MCF 10A (cell line): ENCODE data around the gene SDCCAG8. TPM values are rescaled to one million over a fixed set of nuclear protein-coding genes. Genes with fewer than 3 reads are reported as not detected.

Experiments
- BruUV-seq: library from RNA; stranded (reverse); fragments of 400-500 nt; replicated peaks from 2 replicates; lab custom pipeline; 2021; lab: Mats Ljungman, UMichigan
- CTCF ChIA-PET: fragments of 300-600 bp; sonication (Branson Sonifier 250); formaldehyde crosslinking; extraction: SDS; loops from one replicate; lab custom pipeline; 2021; ENCODE audit warnings: antibody characterized with exemption, inconsistent platforms; lab: Yijun Ruan, JAX
- POLR2A ChIA-PET: fragments of 300-600, 350-650 bp; sonication (Branson Sonifier 250); formaldehyde crosslinking; extraction: SDS; loops from one replicate; lab custom pipeline; 2020; ENCODE audit warnings: antibody characterized with exemption, inconsistent platforms; lab: Yijun Ruan, JAX
- DNase-seq: peaks from one replicate; pipeline ENCODE4 v3.0.0-alpha.2; 2018; ENCODE audit not compliant: unreplicated experiment
- H3K27ac Mint-ChIP-seq: one replicate; pipeline ENCODE4 v1.8.0; 2022; ENCODE audit warnings: mild to moderate bottlenecking, low read depth, mixed read lengths; ENCODE audit not compliant: unreplicated experiment
- H3K27me3 Mint-ChIP-seq: one replicate; pipeline ENCODE4 v1.8.0; 2022; ENCODE audit warnings: mixed read lengths; ENCODE audit not compliant: insufficient read depth, unreplicated experiment
- H3K36me3 Mint-ChIP-seq: one replicate; pipeline ENCODE4 v1.8.0; 2022; ENCODE audit warnings: mild to moderate bottlenecking, moderate library complexity, mixed read lengths; ENCODE audit not compliant: insufficient read depth, unreplicated experiment
- H3K4me1 Mint-ChIP-seq: one replicate; pipeline ENCODE4 v1.8.0; 2022; ENCODE audit warnings: mixed read lengths; ENCODE audit not compliant: insufficient read depth, unreplicated experiment
- H3K4me3 Mint-ChIP-seq: one replicate; pipeline ENCODE4 v1.8.0; 2022; ENCODE audit warnings: mild to moderate bottlenecking, moderate library complexity, mixed read lengths; ENCODE audit not compliant: unreplicated experiment
- H3K9me3 Mint-ChIP-seq: one replicate; pipeline ENCODE4 v1.8.0; 2022; ENCODE audit warnings: mixed read lengths; ENCODE audit not compliant: unreplicated experiment
- CTCF ChIP-seq: fragments of 200-600 bp; IDR thresholded peaks from one replicate; pipeline ENCODE4 v1.8.0; 2022; ENCODE audit warnings: antibody characterized with exemption, mild to moderate bottlenecking; ENCODE audit not compliant: unreplicated experiment
- intact Hi-C: fragments of 100-400 bp; cut with micrococcal nuclease; formaldehyde crosslinking; loops from 2 replicates; pipeline ENCODE4 v1.14.1; 2022
- total RNA-seq: library from RNA; stranded (reverse); gene quantifications from 2 replicates; pipeline ENCODE4 v1.2.3, GENCODE V29; 2022

SDCCAG8 gene
- total RNA-seq, 1 experiment from 2014 or later, result 128 TPM

GRCh38 chr1:243256590-243256989 lies 749 bp downstream of the SDCCAG8 start:
- DNase-seq, result no peak
- no TSS peak for BruUV-seq
- no peaks in the 10 kb centered on the region for H3K9me3 Mint-ChIP-seq
- ChIA-PET POLR2A (interaction anchor here (0.5 to 8.3 kb wide), 25 partner anchors 9 to 1713 kb away, joined by 3 to 208 read pairs (median 5); partner anchors contain the start of gene COX20), CTCF (interaction anchor here (0.6 to 2.0 kb wide), 8 partner anchors 9 to 1012 kb away, joined by 3 to 16 read pairs (median 4); no protein-coding TSS in a partner anchor)
- H3K27ac Mint-ChIP-seq, result peak overlapping the region; percentile 97
- no peak for TF ChIP-seq CTCF
- H3K4me3 Mint-ChIP-seq, result peak overlapping the region; percentile 84
- H3K36me3 Mint-ChIP-seq, result peaks cover 11% of the 10 kb centered on the region
- intact Hi-C loops, result no loop called here
- H3K27me3 Mint-ChIP-seq, result no peaks in the 10 kb centered on the region
- peaks cover 23% of the 10 kb centered on the region for H3K4me1 Mint-ChIP-seq

GRCh38 chr1:243257189-243257588 lies 1.3 kb downstream of the SDCCAG8 start:
- no TSS peak for BruUV-seq
- TF ChIP-seq CTCF, result no peak
- CTCF ChIA-PET, result interaction anchor here (0.7 to 2.0 kb wide), 6 partner anchors 9 to 51 kb away, joined by 3 to 16 read pairs (median 4); no protein-coding TSS in a partner anchor
- no peaks in the 10 kb centered on the region for H3K27me3 Mint-ChIP-seq
- peaks cover 17% of the 10 kb centered on the region for H3K4me1 Mint-ChIP-seq
- H3K4me3 Mint-ChIP-seq, result peak overlapping the region; percentile 84
- no peaks in the 10 kb centered on the region for H3K9me3 Mint-ChIP-seq
- no peak overlapping the region for H3K27ac Mint-ChIP-seq
- peaks cover 17% of the 10 kb centered on the region for H3K36me3 Mint-ChIP-seq
- intact Hi-C loops, result no loop called here
- no peak for DNase-seq
- POLR2A ChIA-PET, result interaction anchor here (0.6 to 8.3 kb wide), 14 partner anchors 9 to 791 kb away, joined by 3 to 208 read pairs (median 26); no protein-coding TSS in a partner anchor

GRCh38 chr1:243258731-243259130 lies 2.9 kb downstream of the SDCCAG8 start:
- no peaks in the 10 kb centered on the region for H3K9me3 Mint-ChIP-seq
- DNase-seq, result no peak
- H3K27ac Mint-ChIP-seq, result no peak overlapping the region
- BruUV-seq, result no TSS peak
- ChIA-PET CTCF (no interaction called here), POLR2A (interaction anchor here (1.3 to 7.9 kb wide), 5 partner anchors 8 to 45 kb away, joined by 3 to 161 read pairs (median 40); no protein-coding TSS in a partner anchor)
- H3K27me3 Mint-ChIP-seq, result no peaks in the 10 kb centered on the region
- TF ChIP-seq CTCF, result no peak
- intact Hi-C loops, result no loop called here
- H3K4me3 Mint-ChIP-seq, result no peak overlapping the region
- peaks cover 19% of the 10 kb centered on the region for H3K36me3 Mint-ChIP-seq
- peaks cover 17% of the 10 kb centered on the region for H3K4me1 Mint-ChIP-seq

GRCh38 chr1:243260221-243260880 lies 4.5 kb downstream of the SDCCAG8 start:
- DNase-seq, result no peak
- peaks cover 27% of the 10 kb centered on the region for H3K4me1 Mint-ChIP-seq
- H3K27me3 Mint-ChIP-seq, result no peaks in the 10 kb centered on the region
- no TSS peak for BruUV-seq
- intact Hi-C loops, result no loop called here
- peak overlapping the region; percentile 54 for H3K27ac Mint-ChIP-seq
- ChIA-PET POLR2A (interaction anchor here (0.8 kb wide), 1 partner anchor 12 kb away, joined by 3 read pairs; no protein-coding TSS in a partner anchor), CTCF (no interaction called here)
- H3K4me3 Mint-ChIP-seq, result no peak overlapping the region
- H3K9me3 Mint-ChIP-seq, result no peaks in the 10 kb centered on the region
- TF ChIP-seq CTCF, result no peak
- peaks cover 19% of the 10 kb centered on the region for H3K36me3 Mint-ChIP-seq
